GM21381 (cell line): Measurements from ENCODE around the gene IQGAP3.

ENCODE experiments used
- ATAC-seq: cut with Tn5 transposase; IDR thresholded peaks from one replicate; pipeline ENCODE4 v1.9.1; 2021; ENCODE audit warnings: mild to moderate bottlenecking, moderate library complexity; ENCODE audit not compliant: unreplicated experiment

The IQGAP3 gene

GRCh38 chr1:156546267-156546666, 26.1 kb downstream of the IQGAP3 start:
- no peak for ATAC-seq

GRCh38 chr1:156544592-156545102, 27.7 kb downstream of the IQGAP3 start:
- ATAC-seq: no peak

DNA sequence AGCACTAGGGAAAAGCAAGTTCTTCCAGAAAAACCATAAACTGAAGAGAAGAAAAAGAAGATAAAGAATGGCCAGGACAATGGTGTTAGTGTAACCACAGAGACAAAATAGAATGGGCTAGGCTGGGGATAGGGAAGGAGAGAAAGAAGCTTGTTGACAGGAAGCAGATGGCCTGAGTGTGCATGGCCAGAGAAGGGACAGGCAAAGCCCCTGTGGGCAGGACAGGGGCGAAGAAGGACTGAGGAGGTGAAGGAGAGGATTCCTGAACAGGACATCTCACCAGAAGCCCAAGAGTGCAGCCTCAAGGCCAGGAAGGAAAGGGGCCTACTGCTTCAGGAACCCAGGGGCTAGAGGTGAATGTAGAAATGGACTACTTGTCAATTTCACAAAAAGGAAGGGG, 29.3 kb downstream of the IQGAP3 start:
- ATAC-seq: no peak

DNA sequence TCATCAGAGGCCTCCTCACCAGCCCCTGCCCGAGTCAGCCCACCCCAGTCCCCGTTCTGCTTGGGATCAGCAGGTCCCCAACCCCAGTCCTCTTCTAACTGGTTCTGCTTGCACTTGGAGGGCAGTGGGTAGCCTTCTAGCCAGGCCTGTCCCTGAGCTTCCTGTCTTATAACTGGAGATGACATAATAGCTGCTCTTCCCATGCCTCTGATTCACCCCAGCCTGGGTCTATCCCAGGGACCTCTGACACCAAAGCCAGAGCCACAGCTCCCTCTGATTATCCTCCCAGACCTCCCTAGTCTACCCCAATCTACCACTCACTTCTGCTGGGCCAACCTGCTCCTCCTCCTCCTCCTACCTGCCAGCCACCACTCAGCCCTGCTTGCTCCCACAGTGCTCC, 31.4 kb downstream of the IQGAP3 start:
- ATAC-seq: no peak

DNA sequence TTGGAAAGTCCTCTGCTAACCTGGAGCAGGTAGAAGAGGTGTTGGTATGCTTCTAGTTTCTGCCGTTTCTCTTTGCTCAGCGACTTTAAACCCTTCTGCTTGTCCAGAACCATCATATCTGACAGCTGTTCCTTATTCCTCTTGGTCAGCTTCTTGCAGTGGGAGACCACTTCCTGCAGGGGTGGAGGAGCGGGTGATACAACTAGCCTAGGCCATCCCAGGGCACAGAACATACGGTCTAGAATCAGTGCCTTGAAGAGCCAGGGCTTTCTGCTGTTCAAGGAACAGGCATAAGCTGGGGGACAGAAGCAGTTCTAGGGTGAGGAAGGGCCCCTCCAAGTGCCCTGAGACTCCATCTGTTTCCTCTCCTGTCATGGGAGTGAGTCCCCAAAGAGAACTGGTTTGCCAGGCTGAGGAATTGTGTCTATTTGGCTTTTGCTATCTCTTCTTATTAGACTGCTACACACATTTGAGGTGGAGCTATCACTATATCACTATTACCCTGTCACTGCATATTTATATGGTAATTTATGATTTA, 32.5 kb downstream of the IQGAP3 start:
- no peak for ATAC-seq

DNA sequence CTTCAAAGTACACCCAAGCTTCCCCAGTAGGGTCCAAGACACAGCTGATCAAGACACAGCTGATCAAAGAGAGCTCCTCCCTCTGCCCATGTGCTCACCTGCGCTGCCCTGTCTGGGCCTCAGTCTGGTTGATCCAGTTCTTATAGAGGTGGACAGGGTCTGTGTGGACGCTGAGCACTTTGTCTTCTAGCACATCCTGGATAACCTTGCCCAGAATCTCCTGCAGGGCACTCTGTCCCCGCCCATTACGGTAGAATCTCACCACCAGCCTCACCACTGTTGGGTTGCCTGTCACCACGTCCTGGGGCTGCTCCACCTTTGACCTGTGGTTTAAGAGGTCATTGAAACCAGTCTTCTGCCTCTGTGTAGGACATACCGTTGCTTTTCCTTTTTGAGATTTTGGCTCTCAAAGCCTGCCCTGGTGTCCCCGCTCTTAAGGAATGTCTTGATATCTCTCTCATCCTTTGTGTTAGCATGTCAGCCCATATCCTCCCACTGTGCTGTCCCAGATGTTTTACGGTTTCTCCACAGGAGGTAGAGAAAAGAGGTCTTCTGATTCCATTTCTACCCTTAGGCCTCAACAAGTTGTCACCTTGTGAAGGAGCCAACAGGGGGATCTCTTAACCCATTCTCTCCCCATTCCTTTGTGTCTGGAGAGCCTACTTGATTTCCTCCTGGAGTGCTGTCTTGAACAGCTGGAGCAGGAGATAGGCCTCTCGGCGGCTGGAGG, 33.5 kb downstream of the IQGAP3 start:
- no peak for ATAC-seq

DNA sequence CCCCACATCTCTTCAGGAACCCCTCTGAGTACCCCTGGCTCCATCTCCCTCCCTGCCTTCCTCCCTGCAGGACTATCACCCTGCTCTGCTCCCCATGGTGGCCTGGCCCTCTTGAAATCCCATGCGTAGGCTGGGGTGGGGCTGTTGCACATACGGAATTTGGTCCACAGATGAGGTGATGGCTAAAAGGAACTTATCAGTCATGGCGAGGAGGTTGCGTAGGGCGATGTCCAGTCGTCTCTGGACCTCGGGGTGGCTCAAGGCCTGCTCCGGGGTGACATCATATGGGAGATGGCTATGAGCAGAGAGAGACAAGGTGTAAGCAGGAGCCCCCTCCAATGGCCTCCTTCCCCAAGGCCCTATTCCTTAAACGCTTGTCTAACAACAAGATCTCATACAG, 35.3 kb downstream of the IQGAP3 start:
- ATAC-seq: no peak

DNA sequence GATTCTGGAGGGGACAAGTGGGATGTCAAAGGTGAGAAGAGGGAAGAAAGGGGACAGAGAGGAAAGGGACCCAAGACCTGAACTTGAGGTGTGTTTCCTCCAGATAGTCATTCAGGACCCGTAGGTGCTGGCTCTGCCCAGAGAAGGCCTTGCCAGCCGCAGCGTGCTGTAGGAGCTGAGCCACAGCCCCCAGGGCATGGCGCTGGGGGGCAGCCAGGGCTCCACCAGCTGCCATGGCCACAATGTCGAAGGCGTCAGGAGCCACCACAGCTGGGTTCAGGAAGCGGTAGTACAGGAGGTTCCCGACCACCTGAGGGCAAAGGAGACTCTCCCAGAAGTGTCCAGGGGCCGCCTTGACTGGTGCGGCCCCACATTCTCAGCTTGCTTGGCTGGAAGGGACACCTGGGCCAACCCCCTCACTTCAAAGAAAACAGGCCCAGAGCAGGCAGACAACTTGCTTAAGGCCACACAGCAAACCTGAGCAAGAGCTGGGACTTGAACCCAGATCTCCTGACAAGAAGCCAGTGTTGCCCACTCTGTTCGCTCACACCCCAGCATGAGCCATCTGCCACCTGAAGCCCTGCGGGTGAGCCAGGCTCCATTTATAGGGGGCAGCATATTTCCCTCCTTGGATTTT, 37.8 kb downstream of the IQGAP3 start:
- no peak for ATAC-seq

GRCh38 chr1:156533568-156534220, 38.7 kb downstream of the IQGAP3 start:
- ATAC-seq: no peak

DNA sequence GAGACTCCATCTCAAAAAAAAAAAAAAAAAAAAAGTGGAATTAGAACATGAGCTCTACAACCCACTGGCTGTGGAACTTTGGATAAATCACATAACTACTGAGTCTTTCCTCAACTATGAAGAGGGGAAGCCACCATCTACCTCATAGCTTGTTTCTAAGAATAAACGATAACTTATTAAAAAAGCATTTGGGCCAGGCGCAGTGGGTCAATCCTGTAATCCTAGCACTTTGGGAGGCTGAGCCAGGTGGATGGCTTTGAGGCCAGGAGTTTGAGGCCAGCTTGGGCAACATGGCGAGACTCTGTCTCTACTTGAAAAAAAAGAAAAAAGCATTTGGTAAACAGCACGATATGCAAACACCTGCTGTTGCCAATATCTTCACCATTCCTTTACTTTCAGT, 40.0 kb downstream of the IQGAP3 start:
- ATAC-seq: no peak

DNA sequence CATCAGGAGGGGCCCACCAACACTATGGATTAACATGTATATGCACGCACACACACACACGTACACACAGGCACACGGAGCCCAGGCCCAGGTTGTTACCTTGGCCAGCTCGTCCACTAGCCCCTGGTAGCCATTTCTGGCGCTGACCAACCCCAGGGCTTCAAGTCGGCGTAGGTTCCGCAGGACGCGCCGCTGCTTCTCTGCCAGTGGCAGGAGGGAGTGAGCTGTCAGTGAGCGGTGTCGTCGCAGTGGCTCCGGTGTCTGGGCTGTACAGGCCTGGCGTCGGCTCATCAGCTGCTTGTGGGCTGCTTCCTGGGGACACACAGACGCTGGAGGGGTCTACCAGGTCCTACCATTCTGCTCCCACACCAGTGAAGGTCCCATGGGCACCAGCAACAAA, 42.4 kb downstream of the IQGAP3 start:
- no peak for ATAC-seq

DNA sequence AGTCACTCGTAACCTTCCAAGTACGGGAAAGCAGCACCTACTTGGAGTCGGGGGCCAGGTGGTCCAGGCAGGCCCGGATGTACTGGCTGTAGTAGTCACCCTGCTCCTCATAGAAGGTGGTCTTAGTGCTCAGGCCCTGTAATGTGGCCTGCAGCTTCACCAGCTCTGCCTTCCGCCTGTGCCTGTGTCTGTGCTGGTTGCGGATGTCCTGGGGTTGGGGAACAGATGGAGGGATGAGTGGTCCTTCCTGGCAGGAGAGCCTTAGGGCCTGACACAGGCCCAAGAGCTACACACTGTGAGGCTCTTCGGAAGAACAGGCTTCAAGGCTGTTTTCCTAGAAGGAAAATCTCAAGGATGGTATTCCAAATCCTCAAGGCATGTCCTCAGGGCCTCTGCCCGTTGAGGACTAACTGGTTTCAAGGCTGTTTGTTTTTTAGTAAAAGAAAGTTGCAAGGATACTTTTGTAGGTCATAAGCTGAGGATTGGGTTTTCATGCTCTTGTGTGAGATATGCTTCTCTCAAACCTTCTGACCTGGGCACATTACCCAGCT, 43.4 kb downstream of the IQGAP3 start:
- no peak for ATAC-seq

- no peak for ATAC-seq
Observed at GRCh38 chr1:156528231-156528630, 44.1 kb downstream of the IQGAP3 start.

DNA sequence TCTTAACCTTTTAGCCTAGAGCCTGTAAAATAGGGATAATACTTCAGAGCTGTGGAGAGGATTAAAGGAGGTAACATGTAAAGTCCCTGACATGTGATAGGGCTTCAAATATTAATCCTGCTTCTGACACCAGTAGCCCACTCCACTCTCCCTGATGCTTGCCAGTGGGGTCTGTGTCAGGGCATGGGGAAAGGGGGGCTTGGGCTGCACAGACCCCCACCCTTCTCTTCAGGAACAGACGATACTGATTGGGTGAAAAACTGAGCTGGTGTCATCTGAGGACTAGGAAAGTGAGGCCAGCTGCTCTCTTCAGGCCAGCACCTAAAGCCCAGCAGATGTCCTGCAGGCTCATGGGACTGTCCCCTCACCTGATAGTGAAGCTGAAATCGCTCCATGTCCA, 44.8 kb downstream of the IQGAP3 start:
- no peak for ATAC-seq

DNA sequence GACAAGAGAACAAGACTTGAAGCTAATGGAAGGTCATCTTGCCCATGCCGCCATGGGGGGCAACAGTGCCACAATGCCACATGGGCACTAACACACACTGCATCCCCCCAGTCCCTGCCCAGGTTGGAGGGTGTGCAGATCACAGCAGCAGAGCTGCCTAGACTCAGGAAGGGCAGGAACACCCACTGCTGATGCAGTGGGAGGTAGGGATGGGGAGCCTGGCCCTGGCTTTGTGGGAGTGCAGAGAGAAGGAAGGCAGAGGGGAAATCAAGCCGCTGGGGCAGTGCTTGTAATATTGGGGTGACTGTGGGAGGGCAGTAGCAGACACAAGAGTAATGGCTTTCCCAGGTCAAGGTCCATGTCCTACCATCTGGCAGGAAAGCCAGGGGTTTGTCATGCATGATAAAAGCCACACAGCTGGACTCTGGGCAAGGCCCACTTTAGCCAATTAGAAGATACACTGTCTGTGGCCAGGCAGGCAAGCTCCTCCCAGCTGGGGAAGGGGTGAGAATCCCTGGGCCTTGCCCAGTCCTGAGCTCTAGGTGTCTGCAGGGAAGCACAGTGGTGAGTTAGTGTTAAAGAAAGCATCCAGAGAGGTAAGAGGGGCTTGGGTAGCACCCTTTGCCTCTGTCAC, 46.4 kb downstream of the IQGAP3 start:
- ATAC-seq: no peak

DNA sequence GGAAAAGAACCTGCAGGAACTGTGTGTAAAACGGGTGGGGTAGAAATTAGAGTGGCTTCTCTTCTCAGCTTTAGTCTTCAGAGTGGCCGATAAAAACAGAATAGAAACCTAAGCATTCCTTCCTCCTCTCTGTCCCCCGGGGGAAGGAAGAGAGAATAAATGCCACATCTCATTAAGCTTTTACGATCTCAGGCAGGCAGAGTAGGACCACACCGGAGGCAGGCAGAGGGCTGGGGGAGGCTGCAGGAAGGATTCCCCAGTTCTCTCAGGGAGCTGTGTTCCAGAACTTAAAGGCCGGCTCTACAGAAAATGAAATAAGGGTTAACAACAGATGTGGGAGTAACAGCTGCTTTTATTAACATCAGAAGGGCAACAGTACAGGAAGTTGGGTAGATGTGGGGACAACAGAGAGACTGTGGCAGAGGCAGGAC, 47.3 kb downstream of the IQGAP3 start:
- no peak for ATAC-seq

GRCh38 chr1:156524481-156524869, 47.9 kb downstream of the IQGAP3 start:
- ATAC-seq: no peak

DNA sequence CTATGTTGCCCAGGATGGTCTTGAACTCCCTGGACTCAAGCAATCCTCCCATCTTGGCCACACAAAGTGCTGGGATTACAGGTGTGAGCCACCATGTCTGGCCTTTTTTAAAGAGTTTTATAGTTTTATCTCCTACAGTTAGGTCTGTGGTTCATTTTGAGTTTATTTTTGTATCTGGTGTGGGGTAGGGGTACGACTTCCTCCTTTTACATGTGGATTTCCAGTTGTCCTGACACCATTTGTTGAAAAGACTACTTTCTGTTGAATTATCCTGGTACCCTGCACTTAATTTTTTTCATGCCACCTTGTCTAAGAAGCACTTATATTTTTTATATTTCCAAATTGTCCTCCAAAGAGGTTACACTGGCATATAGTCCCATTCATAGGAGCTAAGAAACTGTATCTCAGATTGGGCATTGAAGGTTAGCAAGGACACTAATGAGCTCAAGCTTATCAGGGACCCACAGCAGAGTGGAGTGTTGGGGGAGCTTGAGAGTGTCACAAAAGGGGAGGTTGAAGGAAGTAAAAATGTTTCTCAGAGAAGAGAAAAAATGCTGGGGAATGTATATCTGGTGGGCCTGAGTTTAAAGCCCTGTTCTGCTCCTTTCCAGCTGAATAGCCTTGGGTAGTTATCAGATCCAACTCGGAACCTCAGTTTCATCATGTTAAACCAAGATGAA, 48.4 kb downstream of the IQGAP3 start:
- no peak for ATAC-seq

- ATAC-seq: no peak
Observed at GRCh38 chr1:156522443-156522970, 49.9 kb downstream of the IQGAP3 start.

- ATAC-seq: no peak
Observed at GRCh38 chr1:156517748-156518147, 54.6 kb downstream of the IQGAP3 start.
